HL-60 (cell line): ENCODE results near the gene OTUD7B.

ENCODE experiments used
- DNase-seq, 2 experiments: peaks; one replicate each; pipeline ENCODE4 v3.0.0-alpha.2; 2010 to 2020; ENCODE audit warnings: low read depth in 1 of 2, low spot score in 1 of 2
- H3K27ac ChIP-seq: fragments of 250-450 bp; sonication (Bioruptor Pico); replicated peaks from 2 replicates; pipeline ENCODE4 v1.5.1; 2020; ENCODE audit warnings: mild to moderate bottlenecking, moderate library complexity
- H3K27me3 ChIP-seq: fragments of 250-450 bp; sonication (Bioruptor Pico); 2 replicates; pipeline ENCODE4 v1.5.1; 2021; ENCODE audit warnings: mild to moderate bottlenecking, moderate library complexity; ENCODE audit not compliant: insufficient read depth, poor library complexity, severe bottlenecking
- H3K4me3 ChIP-seq: replicated peaks from 2 replicates; pipeline ENCODE4 v1.5.1; 2011; ENCODE audit warnings: mild to moderate bottlenecking, control low read depth, low read length; ENCODE audit not compliant: insufficient read depth
- CTCF ChIP-seq: IDR thresholded peaks from one replicate; pipeline ENCODE4 v1.5.1; 2011; ENCODE audit warnings: low read length, control low read depth, inconsistent platforms; ENCODE audit not compliant: insufficient read depth
- GABPA ChIP-seq: IDR thresholded peaks from 2 replicates; pipeline ENCODE4 v1.6.1; 2012; ENCODE audit warnings: low read depth
- POLR2AphosphoS5 ChIP-seq: IDR thresholded peaks from 2 replicates; pipeline ENCODE4 v1.6.1; 2012; ENCODE audit warnings: low read depth
- SPI1 ChIP-seq: IDR thresholded peaks from 2 replicates; pipeline ENCODE4 v1.6.1; 2012; ENCODE audit warnings: low read depth, mild to moderate bottlenecking, borderline replicate concordance
- TF ChIP-seq, protein P1 (sequence below): IDR thresholded peaks from 2 replicates; pipeline ENCODE4 v1.6.1; 2012; ENCODE audit warnings: low read depth; ENCODE audit not compliant: insufficient replicate concordance

Gene OTUD7B

DNA sequence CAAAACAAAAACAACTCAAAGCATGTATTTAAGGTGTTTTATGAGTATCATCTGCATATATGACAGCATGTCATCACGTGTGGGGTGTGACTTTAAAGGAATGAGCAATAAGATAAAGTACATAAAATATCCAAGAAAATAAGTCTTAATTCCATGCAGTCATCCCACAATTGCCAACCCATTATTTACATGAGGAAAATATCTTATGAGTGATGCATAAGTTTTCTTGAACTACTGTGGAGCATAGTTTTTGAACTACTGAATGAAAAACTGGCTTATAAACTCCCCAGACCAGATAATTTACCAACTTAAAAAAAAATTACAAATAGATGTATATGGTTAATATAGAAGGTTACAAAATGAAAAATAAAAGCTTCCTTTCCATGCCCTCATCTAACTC is 44.1 kb downstream of the OTUD7B start:
- Histone ChIP-seq H3K27ac (no peak overlapping the region), H3K27me3 (no peaks in the 10 kb centered on the region), H3K4me3 (no peak overlapping the region)
- no peak for TF ChIP-seq POLR2AphosphoS5
- no peak for DNase-seq

GRCh38 chr1:149965440-149965839 is 45.1 kb downstream of the OTUD7B start:
- DNase-seq: no peak
- H3K4me3 ChIP-seq: no peak overlapping the region
- TF ChIP-seq POLR2AphosphoS5 (no peak), SPI1 (no peak), CTCF (no peak), GABPA (no peak)
- TF ChIP-seq, protein P1, sequence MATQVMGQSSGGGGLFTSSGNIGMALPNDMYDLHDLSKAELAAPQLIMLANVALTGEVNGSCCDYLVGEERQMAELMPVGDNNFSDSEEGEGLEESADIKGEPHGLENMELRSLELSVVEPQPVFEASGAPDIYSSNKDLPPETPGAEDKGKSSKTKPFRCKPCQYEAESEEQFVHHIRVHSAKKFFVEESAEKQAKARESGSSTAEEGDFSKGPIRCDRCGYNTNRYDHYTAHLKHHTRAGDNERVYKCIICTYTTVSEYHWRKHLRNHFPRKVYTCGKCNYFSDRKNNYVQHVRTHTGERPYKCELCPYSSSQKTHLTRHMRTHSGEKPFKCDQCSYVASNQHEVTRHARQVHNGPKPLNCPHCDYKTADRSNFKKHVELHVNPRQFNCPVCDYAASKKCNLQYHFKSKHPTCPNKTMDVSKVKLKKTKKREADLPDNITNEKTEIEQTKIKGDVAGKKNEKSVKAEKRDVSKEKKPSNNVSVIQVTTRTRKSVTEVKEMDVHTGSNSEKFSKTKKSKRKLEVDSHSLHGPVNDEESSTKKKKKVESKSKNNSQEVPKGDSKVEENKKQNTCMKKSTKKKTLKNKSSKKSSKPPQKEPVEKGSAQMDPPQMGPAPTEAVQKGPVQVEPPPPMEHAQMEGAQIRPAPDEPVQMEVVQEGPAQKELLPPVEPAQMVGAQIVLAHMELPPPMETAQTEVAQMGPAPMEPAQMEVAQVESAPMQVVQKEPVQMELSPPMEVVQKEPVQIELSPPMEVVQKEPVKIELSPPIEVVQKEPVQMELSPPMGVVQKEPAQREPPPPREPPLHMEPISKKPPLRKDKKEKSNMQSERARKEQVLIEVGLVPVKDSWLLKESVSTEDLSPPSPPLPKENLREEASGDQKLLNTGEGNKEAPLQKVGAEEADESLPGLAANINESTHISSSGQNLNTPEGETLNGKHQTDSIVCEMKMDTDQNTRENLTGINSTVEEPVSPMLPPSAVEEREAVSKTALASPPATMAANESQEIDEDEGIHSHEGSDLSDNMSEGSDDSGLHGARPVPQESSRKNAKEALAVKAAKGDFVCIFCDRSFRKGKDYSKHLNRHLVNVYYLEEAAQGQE: no peak
- H3K27me3 ChIP-seq: no peaks in the 10 kb centered on the region
- H3K27ac ChIP-seq: no peak overlapping the region

DNA sequence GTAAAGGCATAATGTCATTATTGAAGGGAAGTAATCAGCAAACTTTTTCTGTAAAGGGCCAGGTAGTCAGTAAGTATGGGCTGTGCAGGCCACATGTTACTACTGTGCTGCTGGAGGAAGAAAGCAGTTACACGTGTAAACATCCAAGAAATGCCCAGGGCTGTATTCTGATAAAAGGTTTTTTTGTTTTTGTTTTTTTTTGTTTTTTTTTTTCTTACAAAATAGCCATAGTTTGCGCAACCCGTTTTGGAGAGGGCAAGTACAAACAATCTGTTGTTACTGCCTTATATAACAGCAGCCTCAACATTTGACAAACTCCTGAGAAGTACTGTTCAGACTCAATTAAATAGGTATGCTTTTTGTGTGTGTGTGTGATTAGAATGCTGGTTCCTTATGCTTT is 47.2 kb downstream of the OTUD7B start:
- no peaks in the 10 kb centered on the region for H3K27me3 ChIP-seq
- DNase-seq: no peak
- H3K4me3 ChIP-seq: no peak overlapping the region
- no peak for TF ChIP-seq SPI1
- TF ChIP-seq CTCF: no peak
- TF ChIP-seq GABPA: no peak
- no peak for TF ChIP-seq POLR2AphosphoS5
- TF ChIP-seq, protein P1: no peak
- no peak overlapping the region for H3K27ac ChIP-seq

DNA sequence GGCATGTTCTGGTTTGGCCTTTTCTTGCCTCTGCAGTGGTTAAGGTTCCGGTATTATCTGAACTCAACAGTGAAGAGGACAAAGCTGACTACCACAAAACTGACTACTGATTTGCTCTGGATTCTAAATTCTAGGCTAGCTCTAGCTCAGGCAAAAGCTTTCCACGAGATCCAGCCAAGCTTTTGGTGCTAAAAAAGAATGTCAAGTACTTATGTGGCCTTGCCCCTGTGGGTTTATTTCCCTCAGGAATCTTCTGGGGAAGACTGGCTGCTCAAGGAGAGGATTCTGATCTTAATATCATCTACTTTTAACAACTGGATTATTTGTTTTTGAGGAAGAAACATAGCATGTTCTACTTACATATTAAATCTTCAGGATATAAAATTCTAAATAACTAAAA is 47.8 kb downstream of the OTUD7B start:
- Histone ChIP-seq H3K27me3 (no peaks in the 10 kb centered on the region), H3K27ac (no peak overlapping the region), H3K4me3 (no peak overlapping the region)
- no peak for DNase-seq
- TF ChIP-seq, protein P1: no peak
- TF ChIP-seq GABPA (no peak), CTCF (no peak), SPI1 (no peak), POLR2AphosphoS5 (no peak)
